ENCODE measurements around the gene ITCH. TPM values are rescaled to one million over a fixed set of nuclear protein-coding genes. Genes with fewer than 3 reads are reported as not detected.

Gene ITCH
- total and polyA plus RNA-seq, 2 of the 8 experiments (the other 6 are each of a cell fraction or from before 2014, with no cell fraction given) = 3.9 to 45.2 TPM

DNA sequence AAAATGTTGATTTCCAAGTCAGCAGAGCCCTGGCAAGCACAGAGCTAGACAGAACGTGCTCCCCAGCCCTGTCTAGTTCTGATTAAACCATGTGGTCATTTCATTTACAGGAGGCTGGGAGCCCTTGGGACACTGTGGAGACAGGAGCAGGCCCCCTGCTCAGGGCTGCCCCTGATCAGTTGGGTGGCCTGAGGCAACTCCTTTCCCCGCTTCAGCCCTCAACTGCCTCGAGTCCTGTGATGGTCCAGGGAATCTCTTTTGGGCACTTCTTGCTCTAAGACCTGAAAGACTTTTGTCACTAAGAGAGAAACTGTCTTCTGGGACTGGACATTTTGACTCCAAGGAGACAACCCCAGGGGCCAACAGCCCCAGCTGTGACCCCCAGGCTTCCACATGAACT, 166.7 kb downstream of the ITCH start (continued):
- TF ChIP-seq HDAC2 (IDR thresholded peaks at IDR 0.05; ENCODE audit: borderline replicate concordance in 1 of 2, low read depth in 2 of 2, low read length in 2 of 2) (no peak), YY1 (IDR thresholded peaks at IDR 0.05; ENCODE audit: low read depth, low read length) (no peak), RXRA (IDR thresholded peaks at IDR 0.05; ENCODE audit: insufficient read depth, low read depth, low read length) (no peak), EGR1 (IDR thresholded peaks at IDR 0.05; ENCODE audit: borderline replicate concordance, low read depth, low read length) (no peak), TAF7 (optimal IDR thresholded peaks at IDR 0.05; ENCODE audit: borderline replicate concordance, low read depth, low read length) (no peak)
